Activated T-helper 1 cell treated with anti-CD3 and anti-CD28 coated beads, Interleukin-2, amount 50 U/mL, for 16 hours (primary cell): ENCODE measurements around the gene ANKRD62.
"Not testable (repeated sequence)": the region's sequence is repeated elsewhere in the genome, so short reads cannot be mapped to it uniquely, and the experiment has no call there.

Experiments
- DNase-seq, 2 donors: peaks; one replicate each; pipeline ENCODE4 v3.0.0-alpha.2; 2020; ENCODE audit warnings: low read depth in 1 of 2, low spot score in 1 of 2

ANKRD62 gene

DNA sequence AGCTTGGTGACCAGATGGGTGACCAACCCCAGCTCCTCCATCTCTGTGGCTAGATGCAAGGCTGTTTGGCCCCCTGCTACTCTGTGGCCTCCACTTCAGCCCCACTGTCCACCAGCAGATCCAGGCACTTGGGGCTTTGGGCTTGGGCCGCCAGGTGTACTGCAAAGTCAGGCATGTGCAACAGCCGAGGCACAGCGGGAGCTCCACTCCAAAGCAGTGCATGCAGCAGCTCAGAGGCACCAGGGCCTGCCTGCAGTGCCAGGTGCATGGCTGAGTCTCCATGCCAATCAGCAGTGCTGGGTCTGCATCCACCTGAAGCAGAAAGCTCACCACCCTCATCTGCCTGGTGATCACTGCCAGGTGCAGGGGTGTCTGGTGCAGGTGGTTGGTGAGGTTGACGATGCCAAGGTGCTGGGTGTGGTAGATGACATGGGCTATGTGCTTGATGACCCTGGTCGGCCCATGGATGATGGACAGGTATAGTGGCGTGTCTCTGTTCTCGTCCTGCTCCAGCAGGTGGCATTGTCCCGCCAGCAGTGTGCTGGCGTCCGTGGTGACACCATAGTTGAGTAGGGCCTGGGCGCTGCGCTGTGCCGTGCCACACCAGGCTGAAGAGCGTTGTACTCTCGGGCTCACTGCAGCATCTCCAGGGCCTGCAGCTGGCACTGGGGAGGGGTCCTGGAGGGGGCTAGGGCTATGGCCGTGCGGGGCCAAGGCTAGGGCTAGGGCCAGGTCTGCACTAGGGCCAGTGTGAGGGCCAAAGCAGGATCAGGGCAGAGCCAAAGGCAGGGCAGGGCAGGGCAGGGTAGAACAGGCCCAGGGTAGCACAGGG lies 1.0 kb upstream of the ANKRD62 start:
- no peak for DNase-seq

DNA sequence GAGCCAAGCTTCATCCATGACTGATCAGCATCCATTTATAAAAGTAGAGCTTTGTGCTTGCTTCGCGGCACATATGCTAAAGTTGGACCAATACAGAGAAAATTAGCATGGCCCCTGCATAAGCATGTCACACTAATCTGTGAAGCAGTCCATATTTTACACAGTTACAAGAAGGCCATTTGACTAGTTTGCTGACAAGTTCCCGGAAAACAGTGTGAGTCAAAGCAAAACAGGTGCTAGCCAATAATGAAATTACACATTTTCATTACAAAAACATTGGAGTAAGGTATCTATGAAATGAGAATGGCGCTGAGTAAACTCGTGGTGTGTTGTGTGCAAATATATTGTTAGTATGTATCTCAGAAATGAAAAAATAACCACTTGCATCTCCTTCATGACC lies 4.7 kb downstream of the ANKRD62 start:
- no peak for DNase-seq

DNA sequence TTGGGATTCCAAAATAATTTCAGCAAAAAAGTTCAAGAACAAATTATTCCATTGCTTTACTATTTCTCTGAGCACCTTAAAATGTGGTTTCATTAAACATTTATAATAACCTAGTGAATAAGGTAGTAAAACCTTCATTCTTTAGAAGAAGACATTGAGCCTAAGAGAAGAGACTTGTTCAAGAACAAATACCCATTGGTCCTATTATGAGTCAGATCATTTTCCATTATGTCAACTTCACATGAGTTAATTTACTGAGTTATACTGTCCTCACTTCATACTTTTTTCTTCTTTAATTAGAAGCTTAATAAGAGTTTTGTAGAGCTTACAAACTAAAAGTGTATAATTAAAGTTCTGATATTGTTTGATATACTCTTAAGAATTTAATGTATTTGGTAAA lies 5.5 kb downstream of the ANKRD62 start:
- DNase-seq, result no peak

DNA sequence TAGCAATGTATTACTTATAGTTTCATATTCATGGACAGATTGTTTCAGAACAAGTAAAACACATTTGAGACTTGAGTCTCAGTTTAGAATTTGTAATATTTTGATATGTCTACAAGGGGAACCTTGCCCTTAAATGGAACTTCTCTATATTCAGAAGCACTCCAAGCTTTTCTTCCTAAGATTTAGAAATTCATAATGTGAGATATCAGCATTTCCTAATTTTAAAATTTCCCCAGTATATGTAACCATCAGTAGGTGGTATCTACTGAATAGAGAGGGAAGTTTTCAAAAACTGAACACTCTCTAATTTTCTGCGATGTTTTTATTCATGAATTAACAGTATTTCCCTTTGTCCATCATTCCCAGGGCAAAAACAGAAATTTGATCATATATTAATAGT lies 7.6 kb downstream of the ANKRD62 start:
- DNase-seq, result no peak

DNA sequence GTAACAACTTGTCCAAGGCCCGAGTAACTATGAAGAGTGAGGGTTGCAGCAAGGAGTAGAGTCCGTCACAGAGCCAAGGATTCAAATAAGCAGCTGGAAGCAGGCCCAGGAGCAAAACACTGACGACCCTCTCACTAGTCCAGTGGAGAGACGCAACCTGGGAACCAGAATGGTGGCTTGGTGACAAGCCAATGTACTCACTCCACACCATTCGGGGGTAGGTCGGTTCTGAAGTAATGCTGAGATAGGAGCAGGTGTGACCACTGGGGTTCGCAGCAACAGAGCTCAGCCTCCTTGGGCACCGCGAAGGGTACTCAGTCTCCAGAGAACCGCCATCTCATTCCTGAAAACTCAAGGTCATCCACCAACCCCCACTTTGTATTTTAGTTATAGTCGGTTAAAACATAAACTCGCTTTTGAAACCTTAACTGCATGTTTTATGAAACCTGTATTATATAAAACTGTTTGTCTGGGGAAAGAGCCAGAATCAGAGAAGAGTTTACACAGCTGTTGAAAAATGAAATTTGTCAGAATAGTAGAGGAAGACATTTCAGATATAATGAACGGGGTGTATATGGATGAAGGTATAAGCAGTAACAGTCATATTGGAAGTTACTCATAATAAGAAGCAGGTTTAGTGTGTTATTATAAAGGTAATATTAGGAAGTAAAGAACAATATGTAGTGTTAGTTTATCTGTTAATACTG lies 8.6 kb downstream of the ANKRD62 start:
- DNase-seq, result no peak

DNA sequence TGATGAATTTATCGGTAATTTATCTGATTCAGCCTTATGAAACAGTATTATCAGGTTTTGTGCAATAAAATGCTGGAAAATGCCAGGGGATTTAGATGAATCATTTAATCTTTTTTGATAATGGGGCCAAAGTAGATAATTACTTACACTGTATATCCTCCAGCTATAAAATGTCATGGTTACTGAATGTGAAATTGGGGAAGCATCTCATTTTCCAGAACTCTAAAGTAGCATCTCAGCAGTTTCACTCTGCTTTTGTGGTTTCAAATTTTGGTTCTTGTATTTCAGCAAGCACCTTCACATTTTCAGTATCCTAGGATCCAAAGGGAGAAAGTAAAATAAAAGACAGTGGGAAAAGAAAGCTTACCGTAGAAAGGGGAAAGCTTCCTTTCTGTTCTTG lies 12.8 kb downstream of the ANKRD62 start:
- no peak for DNase-seq

DNA sequence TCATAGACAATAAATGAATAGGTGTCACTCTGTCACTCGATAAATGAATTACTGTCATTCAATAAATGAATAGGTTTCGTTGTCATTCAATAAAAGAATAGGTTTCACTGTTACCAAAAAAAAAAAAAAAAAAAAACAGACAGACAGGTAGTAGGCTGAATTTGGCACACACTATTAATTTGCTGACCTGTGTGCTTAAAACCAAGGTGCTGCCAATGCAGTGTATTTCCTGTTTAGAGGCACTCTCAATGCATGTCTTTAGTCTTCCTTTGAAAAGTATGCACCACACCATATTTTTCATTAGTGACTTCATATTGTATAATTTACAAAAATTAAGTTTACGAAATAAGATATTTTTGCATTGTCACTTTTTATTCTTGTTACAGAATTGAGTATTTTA lies 16.2 kb downstream of the ANKRD62 start:
- DNase-seq, result no peak

DNA sequence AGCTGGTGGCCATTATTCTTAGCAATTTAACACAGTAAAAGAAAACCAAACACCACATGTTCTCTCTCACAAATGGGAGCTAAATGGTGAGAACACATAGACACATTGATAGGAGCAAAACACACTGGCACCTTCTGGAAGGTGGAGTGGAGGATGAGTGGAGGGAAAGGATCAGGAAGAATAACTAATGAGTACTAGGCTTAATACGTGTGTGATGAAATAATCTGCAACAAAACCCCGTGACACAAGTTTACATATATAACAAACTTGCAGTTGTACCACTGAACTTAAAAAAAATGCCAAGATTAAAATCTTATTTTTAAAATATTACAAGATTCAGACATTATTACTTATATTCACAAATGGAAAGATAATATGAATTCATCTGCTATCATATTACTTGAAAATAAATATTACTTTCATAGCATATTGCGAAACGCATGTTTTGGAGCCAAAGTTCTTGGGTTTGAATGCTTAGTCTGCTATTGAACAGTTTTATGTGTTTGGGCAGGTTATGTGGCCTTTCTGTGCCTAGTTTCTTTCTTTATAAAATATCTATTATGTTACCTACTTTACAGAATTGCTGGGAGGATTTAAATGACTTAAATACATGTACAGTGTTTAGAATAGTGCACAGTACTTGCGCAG lies 20.5 kb downstream of the ANKRD62 start:
- DNase-seq, result no peak

DNA sequence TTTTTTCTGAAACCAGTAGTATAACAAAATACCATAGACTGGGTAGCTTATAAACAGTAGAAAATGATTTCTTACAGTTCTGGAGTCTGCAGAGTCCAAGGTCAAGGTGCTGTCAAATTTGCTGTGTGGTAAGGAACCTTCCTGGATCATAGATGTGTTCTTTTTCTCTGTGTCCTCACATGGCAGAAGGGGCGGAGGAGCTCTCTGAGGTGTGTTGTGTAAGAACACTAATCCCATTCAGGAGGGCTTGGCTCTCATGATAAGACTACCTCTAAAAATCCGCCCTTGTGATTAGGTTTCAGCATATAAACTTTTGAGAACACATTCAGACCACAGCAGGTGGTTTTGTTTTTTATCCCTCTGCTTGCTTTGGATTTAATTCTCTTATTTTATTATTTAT lies 25.7 kb downstream of the ANKRD62 start:
- no peak for DNase-seq

DNA sequence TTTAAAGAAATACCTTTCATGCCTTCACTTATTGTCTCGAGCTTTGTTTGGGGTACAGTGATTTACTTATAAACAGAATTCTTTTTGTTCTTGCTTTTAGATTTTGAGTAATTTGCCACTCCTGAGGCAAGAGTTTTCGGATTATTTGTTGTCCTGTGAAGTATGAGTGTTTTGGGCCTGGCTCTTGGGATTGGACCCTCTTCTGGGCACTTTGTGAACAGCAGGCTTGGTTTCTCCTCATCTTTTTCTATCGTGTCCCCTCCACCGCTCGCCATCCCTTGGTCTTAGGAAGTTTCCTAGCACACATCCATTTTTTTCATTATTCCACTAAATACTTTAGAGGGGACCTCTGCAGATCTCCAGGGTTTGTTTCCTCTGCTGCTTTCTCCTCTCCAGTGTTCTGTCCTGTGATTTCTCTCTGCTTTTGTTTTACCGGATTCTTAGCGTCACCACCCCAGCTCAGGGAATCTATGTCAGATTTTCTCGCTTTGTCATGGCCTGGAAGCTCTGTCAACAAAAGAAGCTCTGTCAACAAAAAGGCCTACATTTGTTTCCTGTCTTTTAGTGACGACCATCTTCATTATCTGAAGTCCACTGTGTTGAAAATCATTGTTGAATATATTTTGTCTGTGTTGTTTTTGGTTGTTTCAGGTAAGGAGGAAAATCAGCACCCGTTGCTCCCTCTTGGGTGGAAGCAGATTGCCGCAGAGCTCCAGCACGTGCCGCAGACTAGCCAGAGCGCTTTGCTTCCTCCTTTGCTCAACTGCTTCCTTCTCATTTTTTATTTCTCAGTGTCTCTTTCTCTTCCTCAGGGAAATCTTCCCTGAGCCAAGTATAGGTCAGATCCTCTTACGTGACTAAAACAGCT lies 27.8 kb downstream of the ANKRD62 start:
- DNase-seq, result no peak

DNA sequence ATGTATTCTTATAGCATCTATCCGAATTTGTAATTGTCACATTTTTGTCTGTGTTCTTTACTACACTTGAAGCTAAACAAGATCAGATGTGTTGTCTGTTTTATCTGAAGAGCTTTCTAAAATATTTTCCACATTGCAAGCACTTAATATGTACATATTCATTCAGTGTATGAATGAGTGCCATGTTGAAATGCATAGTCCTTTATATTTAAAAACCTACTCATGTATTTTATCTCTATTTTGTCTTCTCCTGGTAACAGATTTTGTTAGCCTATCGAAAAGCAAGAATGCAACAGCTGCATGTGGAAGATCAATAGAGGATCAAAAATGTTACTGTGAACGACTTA lies 28.4 kb downstream of the ANKRD62 start:
- not testable (repeated sequence) for DNase-seq

DNA sequence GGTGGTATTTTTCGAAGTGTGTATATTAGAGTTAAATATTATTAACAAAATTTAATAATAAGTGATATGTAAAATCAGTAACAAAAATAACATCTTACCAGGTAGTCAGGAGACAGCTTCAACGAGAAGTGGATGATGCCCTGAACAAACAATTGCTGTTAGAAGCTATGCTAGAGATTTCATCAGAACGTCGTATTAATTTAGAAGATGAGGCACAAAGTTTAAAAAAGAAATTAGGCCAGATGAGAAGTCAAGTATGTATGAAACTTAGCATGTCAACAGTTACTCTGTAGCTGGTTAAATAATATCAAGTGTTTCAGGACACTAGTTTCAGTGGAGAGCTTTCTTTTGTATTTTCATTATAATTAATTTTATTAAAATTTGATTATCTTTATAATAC lies 34.0 kb downstream of the ANKRD62 start:
- not testable (repeated sequence) for DNase-seq

DNA sequence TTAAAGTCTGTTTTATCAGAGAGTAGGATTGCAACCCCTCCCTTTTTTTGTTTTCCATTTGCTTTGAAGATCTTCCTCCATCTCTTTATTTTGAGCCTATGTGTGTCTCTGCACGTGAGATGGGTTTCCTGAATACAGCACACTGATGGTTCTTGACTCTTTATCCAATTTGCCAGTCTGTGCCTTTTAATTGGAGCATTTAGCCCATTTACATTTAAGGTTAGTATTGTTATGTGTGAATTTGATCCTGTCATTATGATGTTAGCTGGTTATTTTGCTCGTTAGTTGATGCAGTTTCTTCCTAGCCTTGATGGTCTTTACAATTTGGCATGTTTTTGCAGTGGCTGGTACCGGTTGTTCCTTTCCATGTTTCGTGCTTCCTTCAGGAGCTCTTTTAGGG lies 45.2 kb downstream of the ANKRD62 start:
- DNase-seq, result not testable (repeated sequence)

DNA sequence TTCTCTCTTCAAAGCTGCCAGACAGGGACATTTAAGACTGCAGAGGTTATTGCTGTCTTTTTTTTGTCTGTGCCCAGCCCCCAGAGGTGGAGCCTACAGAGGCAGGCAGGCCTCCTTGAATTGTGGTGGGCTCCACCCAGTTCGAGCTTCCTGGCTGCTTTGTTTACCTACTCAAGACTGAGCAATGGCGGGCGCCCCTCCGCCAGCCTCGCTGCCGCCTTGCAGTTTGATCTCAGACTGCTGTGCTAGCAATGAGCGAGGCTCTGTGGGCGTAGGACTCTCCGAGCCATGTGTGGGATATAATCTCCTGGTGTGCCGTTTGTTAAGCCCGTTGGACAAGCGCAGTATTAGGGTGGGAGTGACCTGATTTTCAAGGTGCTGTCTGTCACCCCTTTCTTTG lies 47.2 kb downstream of the ANKRD62 start:
- DNase-seq, result not testable (repeated sequence)

DNA sequence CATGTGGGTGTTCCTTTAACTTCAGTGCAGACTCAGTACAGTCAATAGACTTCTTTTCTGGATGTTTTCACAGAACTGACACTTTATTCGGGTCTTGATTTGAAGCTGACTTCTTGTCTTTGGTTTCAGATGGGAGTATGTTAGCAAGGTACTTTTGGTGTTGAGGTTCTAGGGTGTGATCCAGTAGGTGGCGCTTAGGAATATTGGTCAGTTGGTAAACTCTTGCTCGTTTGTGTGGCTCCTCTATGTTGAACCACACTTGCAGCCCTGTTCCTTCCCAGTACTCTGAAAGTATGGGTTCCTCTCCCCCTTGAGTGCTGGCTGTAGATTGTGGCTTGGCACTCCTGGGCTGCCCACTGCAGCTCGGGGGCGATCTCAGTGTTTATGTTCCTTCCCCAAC lies 48.1 kb downstream of the ANKRD62 start:
- not testable (repeated sequence) for DNase-seq

DNA sequence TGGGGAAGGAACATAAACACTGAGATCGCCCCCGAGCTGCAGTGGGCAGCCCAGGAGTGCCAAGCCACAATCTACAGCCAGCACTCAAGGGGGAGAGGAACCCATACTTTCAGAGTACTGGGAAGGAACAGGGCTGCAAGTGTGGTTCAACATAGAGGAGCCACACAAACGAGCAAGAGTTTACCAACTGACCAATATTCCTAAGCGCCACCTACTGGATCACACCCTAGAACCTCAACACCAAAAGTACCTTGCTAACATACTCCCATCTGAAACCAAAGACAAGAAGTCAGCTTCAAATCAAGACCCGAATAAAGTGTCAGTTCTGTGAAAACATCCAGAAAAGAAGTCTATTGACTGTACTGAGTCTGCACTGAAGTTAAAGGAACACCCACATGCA lies 55.8 kb downstream of the ANKRD62 start:
- DNase-seq, result not testable (repeated sequence)

DNA sequence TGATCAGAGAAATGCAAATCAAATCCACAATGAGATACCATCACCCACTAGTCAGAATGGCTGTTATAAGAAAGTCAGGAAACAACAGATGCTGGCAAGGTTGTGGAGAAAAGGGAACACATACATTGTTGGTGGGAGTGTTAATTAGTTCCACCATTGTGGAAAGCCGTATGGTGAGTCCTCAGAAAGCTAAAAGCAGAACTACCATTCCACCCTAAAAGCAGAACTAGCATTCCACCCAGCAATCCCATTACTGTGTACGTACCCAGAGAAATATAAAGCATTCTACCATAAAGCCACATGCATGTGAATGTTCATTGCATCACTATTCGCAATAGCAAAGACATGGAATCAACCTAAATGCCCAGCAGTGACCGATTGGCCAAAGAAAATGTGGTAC lies 60.7 kb downstream of the ANKRD62 start:
- no peak for DNase-seq

DNA sequence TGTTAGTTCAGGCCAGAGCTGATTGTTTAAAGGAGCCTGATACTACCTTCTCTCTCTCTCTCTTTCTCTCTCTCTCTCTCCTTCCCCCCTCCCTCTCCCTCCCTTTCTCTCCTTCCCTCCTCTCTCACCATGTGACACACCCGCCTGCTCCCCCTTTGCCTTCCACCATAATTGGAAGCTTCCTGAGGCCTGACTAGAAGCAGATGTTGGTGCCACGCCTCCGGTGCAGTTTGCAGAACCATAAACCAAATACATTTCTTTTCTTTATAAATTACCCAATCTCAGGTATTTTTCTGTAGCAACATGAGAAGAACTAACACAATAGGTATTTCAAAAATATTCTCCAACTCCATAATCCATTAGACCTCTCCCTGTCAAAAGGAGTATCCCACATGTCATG lies 62.4 kb downstream of the ANKRD62 start:
- no peak for DNase-seq

DNA sequence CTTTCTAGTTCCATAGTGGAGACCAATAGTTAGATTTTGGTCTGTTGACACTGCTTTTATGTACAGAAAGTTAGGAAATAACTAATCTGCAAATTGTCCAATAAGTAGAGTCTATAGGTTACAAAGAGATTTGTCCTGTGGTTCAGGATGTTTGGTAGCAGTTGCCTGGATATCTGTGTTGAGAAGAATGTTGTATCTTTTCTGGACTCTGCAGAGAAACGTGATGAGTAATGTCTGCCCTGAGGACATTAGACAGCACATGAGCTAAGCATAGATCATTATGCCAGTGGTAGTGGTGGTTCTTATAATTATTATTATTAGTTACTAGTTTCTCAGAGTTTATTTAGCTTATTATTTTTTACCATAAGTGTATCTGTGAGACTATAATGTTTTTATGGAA lies 65.8 kb downstream of the ANKRD62 start:
- no peak for DNase-seq

DNA sequence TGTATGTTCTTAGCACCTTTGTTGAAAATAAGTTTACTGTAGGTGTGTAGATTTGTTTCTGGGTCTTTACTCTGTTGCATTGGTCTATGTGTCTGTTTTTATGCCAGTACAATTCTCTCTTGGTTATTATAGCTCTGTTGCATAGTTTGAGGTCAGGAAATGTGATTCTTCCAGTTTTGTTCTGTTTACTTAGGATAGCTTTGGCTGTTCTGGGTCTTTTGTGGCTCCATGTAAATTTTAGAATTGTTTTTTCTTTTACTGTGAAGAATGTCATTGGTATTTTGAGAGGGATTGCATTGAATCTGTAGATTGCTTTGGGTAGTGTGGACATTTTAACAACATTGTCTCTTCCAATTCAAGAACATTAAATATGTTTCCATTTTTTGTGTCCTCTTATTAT lies 69.1 kb downstream of the ANKRD62 start:
- no peak for DNase-seq

DNA sequence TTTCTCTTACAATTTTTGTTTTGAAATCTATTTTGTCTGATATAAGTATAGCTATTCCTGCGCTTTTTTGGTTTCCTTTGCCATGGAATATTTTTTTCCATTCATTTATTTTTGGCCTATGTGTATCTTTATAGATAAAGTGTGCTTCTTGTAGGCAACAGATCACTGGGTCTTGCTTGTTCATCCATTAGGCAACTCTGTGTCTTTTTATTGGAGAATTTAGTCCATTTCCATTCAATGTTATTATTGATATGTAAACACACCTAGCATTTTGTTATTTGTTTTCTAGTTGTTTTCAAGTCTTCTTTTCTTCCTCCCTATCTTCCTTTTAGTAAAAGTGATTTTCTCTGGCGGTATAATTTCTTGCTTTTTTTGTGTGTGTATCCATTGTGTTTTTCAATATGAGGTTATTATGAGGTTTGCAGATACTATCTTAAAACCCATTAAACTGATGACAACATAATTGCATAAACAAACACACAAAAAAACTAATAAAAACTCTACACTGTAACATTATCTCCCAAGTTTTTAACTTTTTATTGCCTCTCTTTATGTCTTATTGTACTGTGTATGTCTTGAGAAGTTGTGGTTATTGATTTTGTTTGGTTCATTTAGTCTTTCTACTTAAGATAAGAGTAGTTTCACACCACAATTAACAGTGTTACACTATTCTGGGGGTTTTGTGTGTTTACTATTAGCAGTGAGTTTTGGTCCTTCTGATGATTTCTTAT lies 71.6 kb downstream of the ANKRD62 start:
- DNase-seq, result no peak
